ENCODE data around the gene MRPS27. TPM values are rescaled to one million over a fixed set of nuclear protein-coding genes. Genes with fewer than 3 reads are reported as not detected.

The MRPS27 gene
- total and polyA plus RNA-seq, 8 donors: 9.4 to 28.0 (median 20.6) TPM

- Histone ChIP-seq H3K9me3 (no peaks in the 10 kb centered on the region), H3K4me3 (no peak overlapping the region), H3K27me3 (no peaks in the 10 kb centered on the region), H3K4me1 (no peaks in the 10 kb centered on the region), H3K36me3 (peaks cover 0 to 3% (median 0%) of the 10 kb centered on the region in 3 donors), H3K27ac (no peak overlapping the region)
- no peak for TF ChIP-seq CTCF (IDR thresholded peaks at IDR 0.05)
- intact Hi-C loops (cut with DNase I): no loop called here
- DNase-seq (no peak), FAIRE-seq (no peak), ATAC-seq (no peak)
- WGBS, 2 donors: 95 to 96% methylated on average over 1 of the region's 1 CpG
Observed at GRCh38 chr5:72234868-72235267, 85.2 kb downstream of the MRPS27 start.

GRCh38 chr5:72234265-72234700, 85.8 kb downstream of the MRPS27 start:
- intact Hi-C loops (cut with DNase I): no loop called here

GRCh38 chr5:72233835-72234234, 86.2 kb downstream of the MRPS27 start:
- H3K27ac ChIP-seq: no peak overlapping the region
- ATAC-seq (no peak), DNase-seq (no peak), FAIRE-seq (peak; percentile 45)
- intact Hi-C loops (cut with DNase I): no loop called here
- H3K27me3 ChIP-seq: no peaks in the 10 kb centered on the region
- H3K9me3 ChIP-seq: no peaks in the 10 kb centered on the region
- peaks cover 0 to 3% (median 0%) of the 10 kb centered on the region in 3 donors for H3K36me3 ChIP-seq
- H3K4me3 ChIP-seq: no peak overlapping the region
- H3K4me1 ChIP-seq: no peaks in the 10 kb centered on the region
- no peak for TF ChIP-seq CTCF (IDR thresholded peaks at IDR 0.05)
- WGBS, 2 donors: 71 to 78% methylated on average over 1 of the region's 1 CpG

More at GRCh38 chr5:72234265-72234700, 85.8 kb downstream of the MRPS27 start:
- no peaks in the 10 kb centered on the region for H3K27me3 ChIP-seq
- no peak overlapping the region for H3K4me3 ChIP-seq
- TF ChIP-seq CTCF (IDR thresholded peaks at IDR 0.05): no peak
- H3K9me3 ChIP-seq: no peaks in the 10 kb centered on the region
- no peak for FAIRE-seq
- H3K27ac ChIP-seq: no peak overlapping the region
- no peaks in the 10 kb centered on the region for H3K4me1 ChIP-seq
- no peak for DNase-seq
- ATAC-seq: peak in 3 of 4 donors; percentile 25 to 73 (median 47)
- H3K36me3 ChIP-seq: peaks cover 0 to 3% (median 0%) of the 10 kb centered on the region in 3 donors

GRCh38 chr5:72232838-72233237, 87.2 kb downstream of the MRPS27 start:
- FAIRE-seq: no peak
- no peak overlapping the region for H3K4me3 ChIP-seq
- no peak for TF ChIP-seq CTCF (IDR thresholded peaks at IDR 0.05)
- ATAC-seq: no peak
- no peaks in the 10 kb centered on the region for H3K27me3 ChIP-seq
- no peaks in the 10 kb centered on the region for H3K4me1 ChIP-seq
- intact Hi-C loops (cut with DNase I): no loop called here
- no peak for DNase-seq
- H3K9me3 ChIP-seq: no peaks in the 10 kb centered on the region
- H3K36me3 ChIP-seq: peaks cover 0 to 3% (median 0%) of the 10 kb centered on the region in 3 donors
- no peak overlapping the region for H3K27ac ChIP-seq
- WGBS, 2 donors: 83 to 85% methylated on average over 2 of the region's 2 CpGs

- no peaks in the 10 kb centered on the region for H3K27me3 ChIP-seq
- ATAC-seq (no peak), FAIRE-seq (no peak), DNase-seq (no peak)
- no peaks in the 10 kb centered on the region for H3K4me1 ChIP-seq
- TF ChIP-seq CTCF (IDR thresholded peaks at IDR 0.05): no peak
- H3K9me3 ChIP-seq: no peaks in the 10 kb centered on the region
- 78 to 91% methylated on average over 6 of the region's 6 CpGs for WGBS, 2 donors
- no peak overlapping the region for H3K4me3 ChIP-seq
- H3K27ac ChIP-seq: no peak overlapping the region
- peaks cover 0 to 3% (median 0%) of the 10 kb centered on the region in 3 donors for H3K36me3 ChIP-seq
- intact Hi-C loops (cut with DNase I): no loop called here
Observed at GRCh38 chr5:72231991-72232703, 87.9 kb downstream of the MRPS27 start.
